Measurements from ENCODE around the gene COL27A1.

Gene COL27A1

DNA sequence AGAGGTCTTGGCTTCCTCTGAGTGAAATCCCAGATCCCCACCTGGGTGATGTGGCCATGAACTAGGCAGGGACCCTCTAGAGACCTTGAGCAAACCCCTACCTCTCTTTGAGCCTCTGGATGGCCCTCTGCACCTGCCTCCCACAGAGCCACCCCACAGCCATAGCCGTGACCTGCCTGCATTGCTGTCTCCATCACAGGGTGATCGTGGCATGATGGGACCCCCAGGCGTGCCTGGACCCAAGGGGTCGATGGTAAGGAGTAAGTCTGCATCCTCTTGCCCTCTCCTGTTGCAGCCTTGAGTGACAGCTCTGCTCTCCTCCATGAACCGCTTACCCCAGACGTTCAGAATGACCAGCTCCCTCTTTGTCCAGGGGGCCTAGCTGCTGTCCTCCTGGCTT, 97.1 kb downstream of the COL27A1 start:
- DNase-seq (ENCODE audit: low read depth, low spot score), result no peak
- H3K4me3 ChIP-seq (ENCODE audit: low read length), result no peak overlapping the region

DNA sequence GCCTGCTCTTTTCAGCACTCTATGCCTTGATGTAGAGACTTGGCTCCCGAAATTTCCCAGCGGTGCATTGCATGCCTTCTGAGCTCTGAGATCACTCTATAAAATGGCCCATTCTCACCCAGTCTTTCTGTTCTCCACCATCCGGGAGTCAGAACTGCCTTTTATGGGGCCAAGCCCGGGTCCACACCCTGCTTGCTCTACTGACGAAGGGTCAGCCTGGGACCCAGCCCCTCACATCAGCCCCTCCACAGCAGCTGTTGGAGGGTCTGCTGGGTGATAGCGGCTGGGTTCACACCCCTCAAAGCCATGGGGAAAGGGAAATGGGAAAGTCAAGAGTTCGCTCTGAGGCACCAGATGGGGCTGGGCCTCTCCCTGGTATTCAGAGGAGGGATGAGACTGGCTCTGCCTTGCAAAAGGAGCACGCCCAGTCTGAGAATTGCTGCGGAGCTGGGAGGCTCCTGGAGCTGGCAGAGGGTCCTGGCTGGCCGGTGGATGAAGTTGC, 101.5 kb downstream of the COL27A1 start:
- no peak overlapping the region for H3K4me3 ChIP-seq (ENCODE audit: low read length)
- DNase-seq (ENCODE audit: low read depth, low spot score), result no peak

DNA sequence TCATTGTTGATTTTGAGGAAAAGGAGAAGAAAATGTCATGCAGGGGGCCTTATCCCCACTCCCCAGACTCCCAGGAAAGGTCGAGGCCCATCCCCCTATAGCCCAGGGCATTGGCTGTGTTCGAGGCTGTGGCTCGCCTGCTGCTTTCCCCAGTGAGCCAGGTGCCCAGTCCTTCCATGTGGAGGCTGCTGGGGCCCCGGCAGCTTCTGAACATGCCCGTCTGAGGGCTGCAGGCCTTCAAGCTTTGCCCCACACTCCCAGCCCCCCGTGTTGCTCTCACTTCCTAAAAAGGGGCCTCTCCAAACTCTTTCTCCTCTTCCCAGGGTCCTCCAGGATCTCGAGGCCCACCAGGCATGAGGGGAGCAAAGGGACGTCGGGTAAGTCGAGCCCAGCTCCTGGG, 102.9 kb downstream of the COL27A1 start:
- no peak for DNase-seq (ENCODE audit: low read depth, low spot score)
- no peak overlapping the region for H3K4me3 ChIP-seq (ENCODE audit: low read length)

DNA sequence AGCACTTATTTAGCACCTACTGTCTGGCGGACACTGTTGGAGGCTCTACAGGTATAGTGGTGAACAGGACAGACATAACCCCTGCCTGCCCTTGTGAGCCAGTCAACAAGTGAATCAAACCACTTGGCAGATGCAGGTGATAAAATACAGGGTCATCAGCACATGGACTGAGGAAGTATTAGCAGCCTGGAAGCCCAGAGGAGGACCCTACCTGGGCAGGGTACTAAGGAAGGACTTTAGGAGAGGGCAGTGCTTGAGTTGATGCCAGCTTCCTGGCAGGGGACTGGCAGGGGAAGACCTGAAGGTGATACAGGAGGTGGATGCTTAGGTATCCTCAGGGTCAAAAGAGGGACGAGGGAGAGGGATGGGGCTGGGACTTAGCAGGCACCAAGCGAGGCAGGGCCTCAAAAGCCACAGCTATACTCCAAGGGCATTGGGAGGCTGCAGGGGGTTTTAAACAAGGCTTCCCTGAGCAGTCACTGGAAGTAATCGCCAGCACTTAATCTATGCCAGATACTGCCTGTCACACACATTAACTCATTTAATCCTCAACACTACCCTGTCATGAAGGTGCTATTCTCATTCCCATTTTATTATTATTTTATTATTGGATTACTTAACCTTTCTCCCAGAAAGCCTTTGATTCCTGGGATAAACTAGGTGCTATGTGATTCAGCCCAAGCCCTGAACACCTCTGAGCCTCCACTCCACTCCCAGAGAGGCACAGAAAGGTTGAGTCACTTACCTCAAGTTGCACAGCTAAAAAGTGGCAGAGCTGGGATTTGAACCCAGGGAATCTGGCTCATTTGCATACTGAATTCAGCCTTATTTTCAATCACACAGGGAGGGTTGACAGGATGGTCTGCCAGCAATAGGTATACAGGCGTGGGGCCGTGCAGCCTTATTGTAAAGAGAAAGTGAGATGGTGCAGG, 103.8 kb downstream of the COL27A1 start:
- no peak overlapping the region for H3K4me3 ChIP-seq (ENCODE audit: low read length)
- DNase-seq (ENCODE audit: low read depth, low spot score), result no peak

DNA sequence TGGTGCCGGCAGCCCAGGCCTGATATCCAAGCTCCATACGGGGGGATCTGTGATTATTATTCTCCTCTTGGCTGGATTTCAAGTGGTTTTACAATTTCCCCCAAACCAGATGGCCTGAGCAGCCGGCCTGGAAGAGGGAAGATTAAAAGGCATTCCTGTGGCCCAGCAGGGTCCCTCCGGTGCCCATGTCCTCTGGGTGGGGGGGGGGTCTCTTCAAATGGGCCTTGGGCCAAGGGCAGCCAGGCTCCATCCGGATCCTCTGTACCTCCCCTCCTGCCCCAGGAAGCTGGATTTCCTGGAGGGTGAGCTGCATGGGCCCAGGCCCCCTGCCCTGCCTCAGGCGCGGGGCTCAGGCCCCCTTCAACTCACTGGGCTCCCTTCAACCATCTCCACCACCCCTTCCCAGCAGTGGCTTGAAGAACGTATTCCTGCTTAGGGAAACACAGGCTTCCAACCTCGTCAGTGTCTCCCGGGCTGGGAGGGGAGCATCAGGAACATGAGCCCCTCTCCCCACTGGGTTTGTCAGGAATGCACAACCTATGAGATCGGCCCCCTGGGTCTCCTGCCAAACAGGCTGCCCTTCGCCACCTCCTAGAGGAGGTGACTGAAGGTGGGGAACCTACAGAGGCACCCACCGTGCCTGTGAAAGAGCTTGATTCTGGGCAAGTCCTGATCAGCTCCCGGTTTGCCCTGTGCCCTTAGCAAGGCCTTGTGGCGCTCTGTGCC, 104.6 kb downstream of the COL27A1 start:
- no peak for DNase-seq (ENCODE audit: low read depth, low spot score)
- H3K4me3 ChIP-seq (ENCODE audit: low read length), result no peak overlapping the region

DNA sequence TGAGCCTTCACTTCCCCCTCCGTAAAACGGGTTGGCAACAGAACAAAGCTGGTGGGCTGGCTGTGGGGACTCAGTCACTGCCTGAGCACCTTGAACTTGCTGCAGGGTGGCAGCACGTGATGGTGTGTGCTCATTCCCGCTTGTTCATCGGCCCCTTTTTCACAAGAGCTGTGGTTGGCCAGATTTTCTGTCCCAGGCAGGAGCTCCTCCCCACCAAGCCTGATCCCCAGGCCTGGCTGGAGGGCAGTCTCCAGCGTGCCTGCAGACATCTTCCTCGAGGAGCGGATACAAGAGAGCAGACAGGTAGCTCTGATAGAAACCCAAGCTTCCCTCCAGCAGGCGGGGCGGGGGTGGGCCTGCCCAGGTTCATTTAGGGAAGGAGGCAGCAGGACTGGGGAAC, 105.7 kb downstream of the COL27A1 start:
- DNase-seq (ENCODE audit: low read depth, low spot score), result no peak
- H3K4me3 ChIP-seq (ENCODE audit: low read length), result no peak overlapping the region

DNA sequence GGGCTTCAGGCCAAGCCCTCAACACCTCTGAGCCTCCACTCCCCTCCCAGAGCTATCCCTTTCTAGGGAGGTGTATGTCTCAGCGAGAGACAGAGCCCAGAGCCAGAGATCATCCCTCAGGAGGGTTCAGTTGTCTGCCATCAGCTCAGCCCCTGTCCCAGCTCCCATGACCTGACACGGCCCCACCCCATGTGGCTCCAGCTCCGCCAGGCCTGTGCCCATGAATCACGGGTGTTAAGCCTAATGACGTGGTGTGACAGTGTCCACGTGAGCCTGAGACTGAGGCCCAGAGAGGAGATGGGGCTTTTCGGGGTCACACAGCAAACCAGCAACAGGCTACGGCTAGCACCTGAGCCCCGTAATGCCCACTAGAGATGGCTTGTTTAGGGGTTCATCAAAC, 106.7 kb downstream of the COL27A1 start:
- no peak for DNase-seq (ENCODE audit: low read depth, low spot score)
- no peak overlapping the region for H3K4me3 ChIP-seq (ENCODE audit: low read length)

DNA sequence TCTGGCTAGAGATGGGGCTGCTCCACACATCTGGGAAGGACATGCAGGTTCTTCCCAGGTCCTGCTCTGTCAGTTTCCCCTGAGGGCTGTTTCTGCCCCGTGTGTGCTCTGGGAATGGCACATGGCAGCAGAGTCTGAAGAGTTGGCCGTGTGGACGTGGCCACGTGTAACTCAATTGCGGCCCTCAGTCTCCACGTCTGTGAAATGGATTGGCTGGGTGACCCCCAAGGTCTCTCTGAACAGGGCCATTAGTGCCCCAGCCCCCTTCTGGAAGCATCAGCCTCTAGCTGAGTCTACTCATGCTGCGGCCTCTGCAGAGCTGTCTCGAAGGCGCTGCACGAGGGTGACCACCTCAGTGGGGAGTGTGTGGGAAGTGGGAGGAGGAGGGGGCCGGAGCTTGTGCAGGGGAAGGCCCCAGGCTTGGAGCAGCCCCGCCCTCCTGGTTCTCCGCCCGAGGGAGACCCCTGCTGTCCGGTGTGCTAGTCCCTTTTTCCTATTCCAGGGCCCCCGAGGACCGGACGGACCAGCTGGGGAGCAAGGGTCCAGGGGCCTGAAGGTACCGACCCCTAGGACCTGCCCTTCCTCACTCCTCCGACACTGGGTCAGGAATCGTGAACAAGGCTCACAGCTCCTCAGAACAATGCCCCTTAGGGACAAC, 108.6 kb downstream of the COL27A1 start:
- no peak for DNase-seq (ENCODE audit: low read depth, low spot score)
- no peak overlapping the region for H3K4me3 ChIP-seq (ENCODE audit: low read length)

DNA sequence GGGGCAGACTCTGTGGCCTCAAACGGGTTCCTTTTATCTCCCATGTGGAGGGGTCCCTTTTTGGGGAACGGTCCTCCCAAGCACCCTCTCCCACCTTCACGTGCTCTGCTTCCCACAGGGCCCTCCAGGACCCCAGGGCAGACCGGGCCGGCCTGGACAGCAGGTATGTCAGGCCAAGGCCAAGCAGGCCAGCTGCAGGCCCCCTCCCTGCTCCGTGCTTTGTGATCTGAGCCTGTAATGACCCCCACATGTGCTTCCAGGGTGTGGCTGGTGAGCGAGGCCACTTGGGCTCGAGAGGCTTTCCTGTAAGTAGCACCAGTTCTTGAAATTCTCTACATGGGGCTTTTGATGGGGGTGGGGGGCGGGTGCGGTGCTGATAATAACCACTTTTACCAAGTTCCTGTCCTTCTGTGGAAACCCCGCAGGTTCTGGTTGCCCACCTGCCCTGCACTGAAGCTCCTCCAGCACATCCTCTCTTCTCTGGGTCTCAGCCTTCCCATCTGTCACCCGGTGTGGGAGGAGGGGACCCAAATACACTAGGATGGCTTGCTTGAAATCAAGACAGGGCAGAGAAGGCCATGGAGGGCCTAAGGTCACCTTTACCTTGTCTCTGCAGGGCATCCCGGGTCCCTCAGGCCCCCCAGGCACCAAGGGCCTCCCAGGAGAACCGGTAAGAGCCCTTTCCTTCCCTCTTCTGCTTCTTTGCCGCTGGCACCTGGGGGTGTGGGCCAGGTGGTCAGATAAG, 109.6 kb downstream of the COL27A1 start:
- H3K4me3 ChIP-seq (ENCODE audit: low read length), result no peak overlapping the region
- DNase-seq (ENCODE audit: low read depth, low spot score), result no peak

DNA sequence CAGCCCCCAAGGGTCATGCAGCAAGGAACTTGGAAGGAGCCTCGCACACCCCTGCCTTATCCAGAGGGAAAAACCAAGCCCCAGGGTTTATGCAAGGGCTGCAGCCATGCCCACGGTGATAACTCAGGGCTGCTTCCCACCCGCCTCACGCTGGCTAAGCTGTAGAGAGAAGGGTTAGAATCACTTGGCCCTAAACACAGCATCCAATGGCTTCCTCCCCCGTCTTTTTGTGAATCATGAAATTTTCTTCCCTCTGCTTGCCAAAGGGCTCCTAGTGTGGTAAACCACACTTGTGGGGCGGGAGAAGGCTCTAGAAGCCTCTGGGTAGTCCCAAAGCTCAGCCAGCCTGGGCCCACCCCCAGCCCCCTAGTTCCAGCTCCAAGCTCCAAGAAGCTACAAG, 111.6 kb downstream of the COL27A1 start:
- H3K4me3 ChIP-seq (ENCODE audit: low read length), result no peak overlapping the region
- no peak for DNase-seq (ENCODE audit: low read depth, low spot score)

DNA sequence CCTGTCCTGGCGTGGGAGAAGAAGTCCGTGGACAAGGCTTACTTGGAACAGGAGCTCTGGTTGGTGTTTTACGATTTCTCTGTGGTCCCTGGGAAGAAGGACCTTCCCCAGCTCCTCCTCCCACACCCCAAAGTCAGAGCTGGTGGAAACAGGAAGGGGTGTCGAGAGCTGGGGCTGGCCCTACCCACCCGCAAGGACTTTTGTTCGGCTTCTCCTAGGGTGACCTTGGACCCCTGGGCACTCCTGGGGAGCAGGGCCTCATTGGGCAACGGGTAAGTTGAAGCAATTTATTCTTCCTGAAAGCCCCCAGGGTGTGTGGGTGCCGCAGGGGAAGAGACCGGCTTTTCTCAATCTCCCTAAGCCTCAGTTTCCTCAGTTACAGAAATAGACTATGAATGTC, 113.7 kb downstream of the COL27A1 start:
- H3K4me3 ChIP-seq (ENCODE audit: low read length), result no peak overlapping the region
- no peak for DNase-seq (ENCODE audit: low read depth, low spot score)

DNA sequence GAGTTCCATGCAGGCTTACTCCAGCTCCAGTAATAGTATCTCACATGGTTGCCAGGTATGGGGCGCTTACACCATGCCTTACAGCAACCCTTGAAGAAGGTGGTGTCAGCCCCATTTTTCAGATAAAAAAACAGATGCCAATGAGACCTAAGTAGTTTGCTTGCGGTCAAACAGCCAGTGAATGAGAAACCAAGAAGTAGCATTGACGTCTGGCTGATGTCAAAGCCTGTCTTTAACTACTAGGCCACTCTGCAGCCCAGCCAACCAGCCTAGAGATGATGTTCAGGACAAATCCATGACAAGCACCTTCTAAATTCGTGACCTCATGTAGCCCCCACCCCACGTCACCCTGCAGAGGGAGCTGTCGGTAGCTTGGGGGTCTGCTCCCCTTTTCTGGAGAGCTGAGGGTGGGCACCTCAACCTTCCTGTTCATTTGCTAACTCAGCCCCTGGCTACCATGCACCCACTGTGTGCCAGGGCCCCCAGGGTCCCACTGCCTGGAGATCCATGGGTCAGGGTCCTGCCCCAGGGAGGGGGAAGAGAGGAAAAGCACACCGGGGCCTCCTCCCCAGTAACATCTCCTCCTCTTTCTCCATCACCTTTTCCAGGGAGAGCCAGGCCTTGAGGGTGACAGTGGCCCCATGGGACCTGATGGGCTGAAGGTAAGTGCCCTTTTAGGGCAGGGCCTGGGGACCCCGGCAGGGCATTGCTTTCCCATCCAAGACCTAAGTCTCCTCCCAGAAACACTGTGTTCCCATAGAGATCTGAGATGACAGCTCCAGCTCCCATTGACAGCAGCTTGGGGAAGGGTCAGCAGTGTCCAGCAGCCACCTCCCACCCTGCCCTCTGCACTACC, 115.0 kb downstream of the COL27A1 start:
- H3K4me3 ChIP-seq (ENCODE audit: low read length), result no peak overlapping the region
- DNase-seq (ENCODE audit: low read depth, low spot score), result no peak

DNA sequence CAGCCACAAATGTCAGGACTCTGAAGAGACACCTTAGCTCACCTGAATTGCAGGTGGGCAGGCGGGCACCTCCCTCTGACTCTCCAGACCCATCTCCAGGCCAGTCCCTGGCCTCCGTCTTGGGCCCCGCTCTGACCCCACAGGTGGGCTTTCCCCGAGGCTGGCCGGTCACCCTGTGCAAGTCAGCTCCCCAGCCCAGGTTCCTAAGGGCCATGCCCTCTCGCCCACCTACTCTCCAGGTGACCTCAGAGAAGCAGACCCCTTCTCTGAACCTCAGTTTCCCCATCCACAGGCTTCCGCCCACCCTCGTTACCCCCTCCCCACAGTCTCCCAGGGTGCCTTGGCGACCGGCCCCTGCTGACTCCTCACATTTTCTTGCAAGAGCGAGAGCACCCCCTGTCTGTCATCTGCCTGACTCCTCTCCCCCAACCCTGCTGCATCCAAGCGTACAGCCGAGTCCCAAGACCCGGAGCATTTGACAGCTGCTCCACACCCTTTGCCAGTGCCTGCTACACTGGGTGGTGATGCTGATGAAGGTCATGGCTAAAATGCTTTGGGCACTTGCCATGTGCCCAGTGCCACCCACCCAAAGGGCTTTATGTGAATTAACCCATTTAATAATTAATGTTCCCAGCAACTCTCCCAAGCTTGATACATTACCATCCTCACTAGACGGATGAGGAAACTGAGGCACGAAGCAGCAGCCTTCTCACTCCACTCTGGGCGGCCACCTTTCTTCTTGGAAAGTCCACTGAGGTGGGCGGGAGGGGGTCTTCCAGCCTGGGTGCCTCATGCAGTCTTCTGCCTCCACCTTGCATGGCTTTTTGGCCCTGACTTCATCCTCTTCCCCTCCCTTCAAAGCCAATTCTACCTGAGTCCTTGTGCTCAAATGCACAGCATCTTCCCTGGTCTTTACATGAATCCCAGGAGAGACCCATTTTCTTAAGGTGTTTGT, 116.5 kb downstream of the COL27A1 start:
- DNase-seq (ENCODE audit: low read depth, low spot score), result peak; percentile 37
- H3K4me3 ChIP-seq (ENCODE audit: low read length), result no peak overlapping the region

DNA sequence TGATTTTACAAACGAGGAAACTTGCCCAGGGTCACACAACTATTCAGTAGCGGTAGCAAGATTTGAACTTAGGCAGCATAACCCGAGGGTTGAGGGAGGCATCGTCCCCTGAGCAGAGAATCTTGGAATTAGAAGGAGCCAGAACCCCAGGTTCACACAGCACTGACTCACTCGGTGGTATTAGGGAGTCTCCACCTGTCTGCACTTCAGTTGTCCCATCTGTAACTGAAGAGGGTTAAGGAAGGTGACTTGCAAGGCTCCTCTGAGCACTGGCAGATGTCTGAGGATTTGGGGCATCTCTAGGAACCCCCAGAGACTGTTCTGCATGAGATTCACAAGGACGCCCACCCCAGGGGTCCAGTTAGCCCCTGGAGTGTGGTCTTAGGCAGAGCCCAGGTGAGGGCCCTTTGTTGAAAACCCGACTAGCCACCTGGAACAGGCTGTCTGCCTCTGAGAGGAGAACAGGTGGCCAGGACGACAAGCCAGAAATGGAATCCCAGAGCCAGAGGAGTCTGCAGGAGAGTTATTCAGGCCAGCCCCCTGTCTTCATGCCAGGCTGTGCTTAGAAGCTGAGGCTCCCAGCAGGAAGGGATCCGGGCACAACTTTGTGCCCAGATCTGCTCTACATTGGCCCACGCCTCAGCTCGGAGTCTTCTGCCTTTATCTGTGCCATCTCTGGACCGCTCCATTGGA, 117.5 kb downstream of the COL27A1 start:
- DNase-seq (ENCODE audit: low read depth, low spot score), result no peak
- H3K4me3 ChIP-seq (ENCODE audit: low read length), result no peak overlapping the region

DNA sequence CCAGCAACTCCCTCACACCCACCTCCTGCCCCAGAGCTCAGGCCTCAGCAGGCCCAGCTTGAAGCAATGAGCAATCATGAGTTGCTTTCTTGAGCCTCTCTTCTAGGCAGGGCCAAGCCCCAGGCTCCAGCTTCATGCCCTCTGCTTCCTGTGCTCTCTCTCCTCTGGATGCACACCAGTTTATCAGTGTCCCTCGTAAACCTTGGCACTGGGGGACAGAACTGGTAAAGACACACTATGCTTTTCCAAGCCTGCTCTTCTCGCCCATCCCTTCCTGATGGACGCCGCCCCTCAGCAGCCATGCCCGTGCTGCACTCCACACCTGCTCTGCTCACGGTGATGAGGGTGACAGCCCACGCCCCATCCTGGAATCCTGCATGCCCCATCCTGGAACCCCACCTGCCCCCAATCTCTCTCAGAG, 118.1 kb downstream of the COL27A1 start:
- no peak for DNase-seq (ENCODE audit: low read depth, low spot score)
- H3K4me3 ChIP-seq (ENCODE audit: low read length), result no peak overlapping the region

DNA sequence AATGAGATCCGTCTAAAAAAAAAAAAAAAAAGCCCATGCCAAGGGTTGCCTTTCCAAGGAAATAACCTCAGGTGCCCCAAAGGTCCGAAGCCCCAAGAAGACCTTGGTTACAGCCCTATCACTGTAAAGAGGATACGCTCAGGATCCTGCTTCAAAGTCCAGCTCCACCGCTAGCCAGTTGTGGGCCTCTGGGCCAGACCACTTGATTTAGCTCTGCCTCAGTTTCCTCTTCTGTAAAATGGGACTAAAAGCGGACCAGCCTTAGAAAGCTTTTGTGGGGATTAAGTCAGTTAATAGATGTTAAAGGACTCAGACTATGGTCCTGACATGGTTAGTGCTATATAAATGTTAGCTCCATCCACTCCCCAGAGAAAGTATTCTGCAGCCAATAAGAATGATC, 118.9 kb downstream of the COL27A1 start:
- DNase-seq (ENCODE audit: low read depth, low spot score), result no peak

More for the DNA sequence above, 118.9 kb downstream of the COL27A1 start:
- no peak overlapping the region for H3K4me3 ChIP-seq (ENCODE audit: low read length)

Data from Jurkat, Clone E6-1 (cell line).